H1 (cell line): Measurements from ENCODE around the gene GALNTL6. TPM values are rescaled to one million over a fixed set of nuclear protein-coding genes. Genes with fewer than 3 reads are reported as not detected.

Experiments
- CTCF ChIA-PET: fragments of 300-600 bp; sonication (Branson Sonifier 250); formaldehyde crosslinking; loops from one replicate; lab custom pipeline; 2021; ENCODE audit not compliant: partially characterized antibody; lab: Charles Lee
- POLR2A ChIA-PET: fragments of 300-600 bp; sonication (Branson Sonifier 250); formaldehyde crosslinking; loops from one replicate; lab custom pipeline; 2021; ENCODE audit warnings: inconsistent platforms; ENCODE audit not compliant: partially characterized antibody; lab: Charles Lee
- DNase-seq, 2 experiments: peaks; one replicate each; pipeline versions ENCODE4 v3.0.0 to v3.0.0-alpha.2; 2010 to 2022; ENCODE audit warnings: low spot score in 2 of 2, low read depth in 1 of 2, mixed read lengths in 1 of 2
- FAIRE-seq: peaks from 2 replicates; lab custom pipeline; 2011; peaks lifted over from hg19 to GRCh38; lab: Jason Lieb, UNC
- H2AFZ ChIP-seq: 2 replicates; pipeline ENCODE4 v1.8.1; 2012; ENCODE audit warnings: low read length, inconsistent platforms
- H2AK5ac ChIP-seq: 2 replicates; pipeline ENCODE4 v1.6.1; 2013; ENCODE audit warnings: low read depth, low read length
- H2BK120ac ChIP-seq: replicated peaks from 2 replicates; pipeline ENCODE3; 2013; ENCODE audit warnings: low read depth, low read length, inconsistent platforms
- H2BK12ac ChIP-seq: 2 replicates; pipeline ENCODE4 v1.6.1; 2013; ENCODE audit warnings: low read depth, low read length
- H2BK15ac ChIP-seq: 2 replicates; pipeline ENCODE4 v1.6.1; 2013; ENCODE audit warnings: low read length
- H2BK20ac ChIP-seq: 2 replicates; pipeline ENCODE4 v1.6.1; 2013; ENCODE audit warnings: low read length
- H2BK5ac ChIP-seq: 2 replicates; pipeline ENCODE4 v1.6.1; 2013; ENCODE audit warnings: low read depth, low read length
- H3K14ac ChIP-seq: 2 replicates; pipeline ENCODE4 v1.6.1; 2013; ENCODE audit warnings: inconsistent platforms; ENCODE audit not compliant: insufficient read length
- H3K18ac ChIP-seq: 2 replicates; pipeline ENCODE4 v1.6.1; 2013; ENCODE audit warnings: low read length; ENCODE audit errors: extremely low read depth
- H3K23ac ChIP-seq: 2 replicates; pipeline ENCODE4 v1.6.1; 2013; ENCODE audit warnings: inconsistent platforms; ENCODE audit not compliant: insufficient read length
- H3K23me2 ChIP-seq: 2 replicates; pipeline ENCODE4 v1.6.1; 2013; ENCODE audit warnings: low read depth, low read length
- H3K27ac ChIP-seq: 2 replicates; pipeline ENCODE4 v1.6.1; 2011; ENCODE audit warnings: low read depth, low read length, inconsistent platforms
- H3K27me3 ChIP-seq, 4 experiments: replicated peaks in 1 of 4; 1 replicate in 1 of 4; 2 replicates in 3 of 4; pipeline versions ENCODE4 v1.6.1 to v1.8.1; 2011 to 2013; ENCODE audit warnings: low read length in 3 of 4, mild to moderate bottlenecking in 3 of 4, inconsistent platforms in 2 of 4, mixed read lengths in 2 of 4, moderate library complexity in 1 of 4; ENCODE audit not compliant: control insufficient read depth in 3 of 4, insufficient read depth in 3 of 4; ENCODE audit errors: extremely low read depth in 1 of 4
- H3K36me3 ChIP-seq, 4 experiments: 2 replicates each; pipeline versions ENCODE4 v1.6.1 to v1.8.1; 2011 to 2013; ENCODE audit warnings: mild to moderate bottlenecking in 4 of 4, low read length in 3 of 4, moderate library complexity in 2 of 4, control low read depth in 1 of 4, inconsistent platforms in 1 of 4; ENCODE audit not compliant: insufficient read depth in 4 of 4, control insufficient read depth in 2 of 4
- H3K4ac ChIP-seq: replicated peaks from 2 replicates; pipeline ENCODE3; 2013; ENCODE audit warnings: low read length, low read depth, mixed read lengths, inconsistent platforms; ENCODE audit not compliant: insufficient read length
- H3K4me1 ChIP-seq, 4 experiments: replicated peaks in 1 of 4; 1 replicate in 1 of 4; 2 replicates in 3 of 4; pipeline versions ENCODE4 v1.6.1 to v1.8.1; 2011 to 2013; ENCODE audit warnings: low read length in 3 of 4, inconsistent platforms in 2 of 4, mixed read lengths in 1 of 4; ENCODE audit not compliant: insufficient read depth in 4 of 4, control insufficient read depth in 3 of 4
- H3K4me2 ChIP-seq, 2 experiments: 2 replicates each; pipeline versions ENCODE4 v1.6.1 to v1.8.1; 2011 to 2013; ENCODE audit warnings: low read depth in 2 of 2, low read length in 2 of 2, control low read depth in 1 of 2, inconsistent platforms in 1 of 2, mild to moderate bottlenecking in 1 of 2; ENCODE audit not compliant: insufficient read depth in 1 of 2
- H3K4me3 ChIP-seq, 4 experiments: fragments of 200-600, 300-600 bp in 1 of 4; sonication (generic), shearing (Covaris generic), sonication (Bioruptor Twin) in 1 of 4; 2 replicates each; pipeline versions ENCODE4 v1.5.1 to v1.8.1; 2011 to 2016; ENCODE audit warnings: low read length in 4 of 4, low read depth in 3 of 4, control low read depth in 2 of 4, inconsistent platforms in 2 of 4, mild to moderate bottlenecking in 2 of 4, mixed read lengths in 1 of 4, moderate library complexity in 1 of 4; ENCODE audit not compliant: insufficient read depth in 2 of 4; ENCODE audit errors: extremely low read depth in 1 of 4
- H3K56ac ChIP-seq: replicated peaks from 2 replicates; pipeline ENCODE3; 2013; ENCODE audit warnings: low read depth, mild to moderate bottlenecking, mixed read lengths, low read length, inconsistent platforms; ENCODE audit not compliant: insufficient read length
- H3K79me1 ChIP-seq: 2 replicates; pipeline ENCODE4 v1.6.1; 2013; ENCODE audit warnings: low read depth, low read length, control low read depth
- H3K79me2 ChIP-seq, 2 experiments: 2 replicates each; pipeline versions ENCODE4 v1.6.1 to v1.8.1; 2012 to 2013; ENCODE audit warnings: low read length in 2 of 2, mild to moderate bottlenecking in 2 of 2, inconsistent platforms in 1 of 2; ENCODE audit not compliant: insufficient read depth in 2 of 2, control insufficient read depth in 1 of 2
- H3K9ac ChIP-seq, 4 experiments: replicated peaks in 1 of 4; 1 replicate in 1 of 4; 2 replicates in 3 of 4; pipeline versions ENCODE4 v1.6.1 to v1.8.1; 2011 to 2013; ENCODE audit warnings: low read depth in 3 of 4, low read length in 3 of 4, control low read depth in 2 of 4, mild to moderate bottlenecking in 2 of 4, moderate library complexity in 2 of 4, inconsistent platforms in 1 of 4; ENCODE audit errors: extremely low read depth in 1 of 4
- H3K9me3 ChIP-seq, 2 experiments: 2 replicates each; pipeline versions ENCODE4 v1.6.1 to v1.8.1; 2012 to 2013; ENCODE audit warnings: mild to moderate bottlenecking in 2 of 2, moderate library complexity in 2 of 2, control low read depth in 1 of 2, inconsistent platforms in 1 of 2, low read depth in 1 of 2, low read length in 1 of 2, mixed read lengths in 1 of 2; ENCODE audit not compliant: insufficient read depth in 2 of 2
- H4K20me1 ChIP-seq, 2 experiments: replicated peaks in 1 of 2; 2 replicates each; pipeline versions ENCODE3 to v1.8.1; 2011 to 2013; ENCODE audit warnings: inconsistent platforms in 2 of 2, low read length in 2 of 2, mild to moderate bottlenecking in 1 of 2; ENCODE audit not compliant: insufficient read depth in 2 of 2, control insufficient read depth in 1 of 2
- H4K5ac ChIP-seq: 2 replicates; pipeline ENCODE4 v1.6.1; 2013; ENCODE audit warnings: low read length, low read depth, mixed read lengths, inconsistent platforms; ENCODE audit not compliant: insufficient read length
- H4K8ac ChIP-seq: 2 replicates; pipeline ENCODE4 v1.8.0; 2013; ENCODE audit warnings: mild to moderate bottlenecking, moderate library complexity, low read length, inconsistent platforms; ENCODE audit not compliant: insufficient read depth; ENCODE audit errors: extremely low read depth
- H4K91ac ChIP-seq: replicated peaks from 2 replicates; pipeline ENCODE3; 2013; ENCODE audit warnings: low read length, mixed read lengths, inconsistent platforms; ENCODE audit not compliant: insufficient read length
- GABPA ChIP-seq: IDR thresholded peaks from 2 replicates; pipeline ENCODE4 v1.6.1; 2011; ENCODE audit warnings: mild to moderate bottlenecking, low read length, moderate library complexity, borderline replicate concordance; ENCODE audit not compliant: insufficient read depth
- GTF2F1 ChIP-seq: IDR thresholded peaks from 2 replicates; pipeline ENCODE4 v1.6.1; 2012; ENCODE audit warnings: low read depth, low read length, improper control_type of control experiment, borderline replicate concordance
- HDAC2 ChIP-seq, 2 experiments: fragments of 300-600 bp in 1 of 2; sonication (generic) in 1 of 2; IDR thresholded peaks; 2 replicates each; pipeline ENCODE4 v1.6.1; 2011 to 2012; ENCODE audit warnings: low read depth in 2 of 2, low read length in 2 of 2, mild to moderate bottlenecking in 2 of 2, moderate library complexity in 2 of 2, borderline replicate concordance in 1 of 2, inconsistent platforms in 1 of 2
- JUND ChIP-seq: IDR thresholded peaks from 2 replicates; pipeline ENCODE4 v1.6.1; 2011; ENCODE audit warnings: mild to moderate bottlenecking, improper control_type of control experiment, low read length
- NANOG ChIP-seq: IDR thresholded peaks from 2 replicates; pipeline ENCODE4 v1.6.1; 2011; ENCODE audit warnings: low read length, low read depth, mild to moderate bottlenecking, inconsistent platforms; ENCODE audit not compliant: insufficient read depth, poor library complexity, severe bottlenecking
- WGBS, 2 experiments: shearing (Covaris generic) in 1 of 2; methylation state at CpG; one replicate each; pipeline versions ENCODE4 v1.1.6 to v1.1.7; 2013 to 2015; ENCODE audit warnings: low lambda C conversion rate in 2 of 2, mixed read lengths in 2 of 2, inconsistent platforms in 1 of 2, low coverage in 1 of 2, missing lambda C conversion rate in 1 of 2; ENCODE audit not compliant: insufficient replicate concordance in 2 of 2, insufficient coverage in 1 of 2, insufficient read length in 1 of 2; ENCODE audit errors: extremely low coverage in 1 of 2, missing lambda C conversion rate in 1 of 2; 5-methylcytosine and 5-hydroxymethylcytosine counted together
- polyA plus RNA-seq, 7 experiments: library from polyadenylated mRNA; depleted of rRNA in 3 of 7; stranded (reverse) in 5 of 7; unstranded in 2 of 7; fragments of >200 nt in 5 of 7; fragments of 200-250 nt in 2 of 7; gene quantifications; 1 replicate in 5 of 7; 2 replicates in 1 of 7; 4 replicates in 1 of 7; pipeline versions ENCODE4 v1.2.1 to v1.2.3, GENCODE V29; 2011 to 2013; ENCODE audit warnings: missing spikeins in 2 of 7, mixed read lengths in 2 of 7
- total RNA-seq: library from RNA; stranded (reverse); fragmentation: NEBNext Ultra II Directional; extraction: Animal tissue kit (Norgen Biotek cat#: 25700); gene quantifications from 2 replicates; pipeline ENCODE4 v1.2.1, GENCODE V29; 2021

The GALNTL6 gene
- total and polyA plus RNA-seq, 2 of the 8 experiments (the other 6 are each of a cell fraction or from before 2014, with no cell fraction given), result 0.03 to 0.32 TPM

DNA sequence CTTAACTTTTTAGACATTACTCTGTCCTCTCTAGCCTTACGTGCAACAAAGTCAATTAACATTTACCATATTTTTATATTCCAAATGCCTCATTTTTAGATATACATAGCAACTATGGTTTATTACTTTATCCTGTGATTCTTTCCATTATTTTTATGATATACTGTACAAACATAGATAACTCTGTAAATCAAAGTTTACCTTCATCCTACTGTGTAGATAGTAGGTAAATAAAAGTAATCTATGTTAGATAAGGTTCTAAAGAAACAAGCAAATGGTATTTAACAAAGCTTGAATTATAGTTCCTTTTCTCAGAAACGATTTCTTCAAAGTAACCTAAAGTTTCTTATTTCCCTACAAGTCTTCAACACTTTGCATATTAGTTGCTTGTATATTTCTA is 350.0 kb downstream of the GALNTL6 start:
- H4K5ac ChIP-seq, result no peak overlapping the region
- H2AFZ ChIP-seq, result no peak overlapping the region
- WGBS, 2 experiments, result 93% methylated on average over 2 of the region's 2 CpGs; no CpG with 5 or more reads in 1 of the 2 experiments
- no peaks in the 10 kb centered on the region for H4K20me1 ChIP-seq
- no peak overlapping the region for H3K18ac ChIP-seq
- no peak overlapping the region for H3K23ac ChIP-seq
- no peak overlapping the region for H3K9ac ChIP-seq
- CTCF ChIA-PET, result no interaction called here
- H2BK15ac ChIP-seq, result no peak overlapping the region
- FAIRE-seq, result no peak
- no peak overlapping the region for H4K8ac ChIP-seq
- no peaks in the 10 kb centered on the region for H3K4me1 ChIP-seq
- POLR2A ChIA-PET, result no interaction called here
- no peaks in the 10 kb centered on the region for H3K27me3 ChIP-seq
- H2AK5ac ChIP-seq, result no peak overlapping the region
- no peak overlapping the region for H2BK5ac ChIP-seq
- no peak overlapping the region for H3K14ac ChIP-seq
- TF ChIP-seq JUND, result no peak
- no peak for TF ChIP-seq HDAC2 (IDR thresholded peaks at IDR 0.05; ENCODE audit: borderline replicate concordance in 1 of 2, low read depth in 2 of 2, low read length in 2 of 2)
- TF ChIP-seq NANOG, result no peak
- TF ChIP-seq GTF2F1, result no peak
- TF ChIP-seq GABPA, result no peak
- H3K36me3 ChIP-seq, result no peaks in the 10 kb centered on the region
- H3K9me3 ChIP-seq, result no peaks in the 10 kb centered on the region
- no peak overlapping the region for H4K91ac ChIP-seq
- no peak overlapping the region for H2BK20ac ChIP-seq
- no peaks in the 10 kb centered on the region for H3K79me2 ChIP-seq
- no peak overlapping the region for H2BK120ac ChIP-seq
- H2BK12ac ChIP-seq, result no peak overlapping the region
- no peaks in the 10 kb centered on the region for H3K23me2 ChIP-seq
- H3K27ac ChIP-seq, result no peak overlapping the region
- no peak for DNase-seq
- no peaks in the 10 kb centered on the region for H3K79me1 ChIP-seq
- no peak overlapping the region for H3K56ac ChIP-seq
- no peak overlapping the region for H3K4me3 ChIP-seq
- no peak overlapping the region for H3K4me2 ChIP-seq
- H3K4ac ChIP-seq, result no peak overlapping the region
